ENCODE results near the gene RAD51.

- TF ChIP-seq CTCF (IDR thresholded peaks at IDR 0.05; ENCODE audit: borderline replicate concordance, extremely low read depth, low read length, poor library complexity, severe bottlenecking) = no peak
- TF ChIP-seq EZH2 (IDR thresholded peaks at IDR 0.05; ENCODE audit: borderline replicate concordance, low read depth, low read length, severe bottlenecking) = no peak
Observed at GRCh38 chr15:40688932-40689799, 5.8 kb upstream of the RAD51 start.
